ENCODE results near the gene MACF1.

MACF1 gene

GRCh38 chr1:39348278-39348677 is 143.8 kb downstream of the MACF1 start:
- no peak for DNase-seq (ENCODE audit: low read depth in 3 of 3)

DNA sequence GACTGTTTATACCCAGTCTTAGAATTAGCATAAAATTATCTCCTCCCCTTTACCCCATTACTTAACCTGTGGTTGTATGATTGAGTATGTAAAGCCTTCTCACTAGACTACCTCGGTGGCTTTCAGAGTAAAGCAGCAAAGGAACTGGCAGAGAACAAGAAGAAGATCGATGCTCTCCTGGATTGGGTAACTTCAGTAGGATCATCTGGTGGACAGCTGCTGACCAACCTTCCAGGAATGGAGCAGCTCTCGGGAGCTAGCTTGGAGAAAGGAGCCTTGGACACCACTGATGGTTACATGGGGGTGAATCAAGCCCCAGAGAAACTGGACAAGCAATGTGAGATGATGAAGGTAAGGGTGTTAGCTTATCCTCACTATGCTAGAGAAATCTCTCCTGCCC is 148.4 kb downstream of the MACF1 start:
- DNase-seq (ENCODE audit: low read depth in 3 of 3) = no peak

DNA sequence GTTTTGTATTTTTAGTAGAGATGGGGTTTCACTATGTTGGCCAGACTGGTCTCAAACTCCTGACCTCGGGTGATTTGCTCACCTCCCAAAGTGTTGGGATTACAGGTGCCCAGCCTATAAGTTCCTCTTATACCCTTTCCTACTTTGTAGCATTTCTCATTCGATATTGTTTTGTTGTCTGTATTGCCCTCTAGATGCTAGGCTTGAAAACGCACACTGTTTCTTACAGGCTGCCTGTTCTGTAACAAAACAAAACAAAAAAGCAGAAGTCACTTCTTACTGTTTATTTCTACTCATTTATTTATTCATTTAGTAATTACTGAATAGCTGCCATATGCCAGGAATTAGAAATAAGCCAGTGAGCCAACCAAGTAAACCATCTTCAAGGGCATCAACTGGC is 150.1 kb downstream of the MACF1 start:
- DNase-seq (ENCODE audit: low read depth in 3 of 3) = no peak

GRCh38 chr1:39358491-39358890 is 154.0 kb downstream of the MACF1 start:
- no peak for DNase-seq (ENCODE audit: low read depth in 3 of 3)

- no peak for DNase-seq (ENCODE audit: low read depth in 3 of 3)
Measured at GRCh38 chr1:39359028-39359570, 154.6 kb downstream of the MACF1 start.

DNA sequence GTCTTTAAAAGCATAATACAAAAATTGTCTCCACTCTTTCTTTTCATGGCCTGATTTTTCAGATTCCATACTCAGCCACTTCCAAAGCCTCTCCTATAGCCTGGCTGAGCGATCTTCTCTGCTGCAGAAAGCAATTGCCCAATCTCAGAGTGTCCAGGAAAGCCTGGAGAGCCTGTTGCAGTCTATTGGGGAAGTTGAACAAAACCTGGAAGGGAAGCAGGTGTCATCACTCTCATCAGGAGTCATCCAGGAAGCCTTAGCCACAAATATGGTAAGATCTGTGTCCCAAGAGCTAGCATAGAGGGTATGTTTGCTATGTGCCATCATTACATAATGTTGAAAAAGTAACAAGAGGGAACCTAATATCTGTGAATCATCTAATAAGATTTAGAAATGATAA is 156.2 kb downstream of the MACF1 start:
- DNase-seq (ENCODE audit: low read depth in 3 of 3) = no peak

DNA sequence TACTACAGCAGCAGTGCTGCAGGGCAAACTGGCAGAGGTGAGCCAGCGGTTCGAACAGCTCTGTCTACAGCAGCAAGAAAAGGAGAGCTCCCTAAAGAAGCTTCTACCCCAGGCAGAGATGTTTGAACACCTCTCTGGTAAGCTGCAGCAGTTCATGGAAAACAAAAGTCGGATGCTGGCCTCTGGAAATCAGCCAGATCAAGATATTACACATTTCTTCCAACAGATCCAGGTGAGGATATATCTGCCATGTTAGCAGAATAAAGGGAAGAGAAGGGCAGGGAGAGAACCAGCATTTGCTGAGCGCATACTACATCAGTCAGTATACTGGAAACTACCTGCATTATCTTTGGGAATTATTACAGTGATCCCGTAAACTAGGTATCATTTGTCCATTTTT is 157.0 kb downstream of the MACF1 start:
- DNase-seq (ENCODE audit: low read depth in 3 of 3) = no peak

DNA sequence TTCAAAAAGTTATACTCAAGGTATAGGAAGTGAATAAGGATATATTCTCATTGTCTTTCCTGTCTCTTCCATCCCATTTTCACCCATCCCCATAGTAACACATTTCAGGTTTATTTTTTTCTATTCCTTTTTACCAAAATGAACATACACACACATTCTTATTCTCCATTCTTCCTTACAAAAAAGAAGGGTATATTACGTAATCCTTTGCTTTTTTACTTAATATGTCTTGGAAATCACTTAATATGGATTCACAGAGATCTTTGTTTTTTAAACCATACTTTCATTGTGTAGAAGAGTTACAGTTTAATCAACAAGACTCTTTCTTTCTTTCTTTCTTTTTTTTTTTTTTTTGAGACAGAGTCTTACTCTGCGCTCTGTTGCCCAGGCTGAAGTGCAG is 158.8 kb downstream of the MACF1 start:
- no peak for DNase-seq (ENCODE audit: low read depth in 3 of 3)

- no peak for DNase-seq (ENCODE audit: low read depth in 3 of 3)
Measured at GRCh38 chr1:39368045-39368444, 163.6 kb downstream of the MACF1 start.

- no peak for DNase-seq (ENCODE audit: low read depth in 3 of 3)
Measured at GRCh38 chr1:39369565-39369964, 165.1 kb downstream of the MACF1 start.

- no peak for DNase-seq (ENCODE audit: low read depth in 3 of 3)
Measured at GRCh38 chr1:39370602-39371001, 166.1 kb downstream of the MACF1 start.

- no peak for DNase-seq (ENCODE audit: low read depth in 3 of 3)
Measured at GRCh38 chr1:39372105-39372504, 167.6 kb downstream of the MACF1 start.

DNA sequence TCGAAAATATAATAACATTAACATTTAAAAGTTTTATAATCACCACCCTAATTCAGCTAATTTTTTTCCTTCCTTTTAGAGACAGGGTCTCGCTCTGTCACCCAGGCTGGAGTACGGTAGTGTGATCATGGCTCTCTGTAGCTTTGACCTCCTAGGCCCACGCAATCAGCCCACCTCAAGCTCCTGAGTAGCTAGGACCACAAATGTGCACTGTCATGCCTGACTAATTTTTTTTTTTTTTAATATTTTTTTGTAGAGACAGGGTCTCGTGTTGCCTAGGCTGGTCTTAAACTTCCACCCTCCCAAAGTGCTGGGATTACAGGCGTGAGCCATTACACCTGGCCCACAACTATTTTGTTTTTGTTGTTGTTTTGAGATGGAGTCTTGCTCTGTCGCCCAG is 172.2 kb downstream of the MACF1 start:
- DNase-seq (ENCODE audit: low read depth in 3 of 3) = no peak

DNA sequence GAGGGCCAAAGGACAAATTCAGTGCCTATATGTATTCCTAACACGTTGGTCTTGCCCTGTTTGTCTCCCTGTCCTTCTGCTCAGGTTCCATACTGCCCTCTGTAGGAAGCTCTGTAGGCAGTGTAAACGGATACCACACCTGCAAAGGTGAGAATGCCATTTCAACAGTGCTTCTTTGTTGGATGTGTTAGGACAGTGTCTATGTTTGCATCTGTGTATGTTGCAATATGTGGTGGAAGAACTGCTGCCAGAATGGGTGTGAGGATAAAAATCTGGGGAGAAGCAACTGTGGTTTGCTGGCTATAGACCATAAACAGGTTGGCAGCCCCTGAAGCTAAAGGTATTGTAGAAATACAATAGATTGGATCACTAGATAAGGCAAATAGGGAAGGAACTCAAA is 173.9 kb downstream of the MACF1 start:
- DNase-seq (ENCODE audit: low read depth in 3 of 3) = no peak

DNA sequence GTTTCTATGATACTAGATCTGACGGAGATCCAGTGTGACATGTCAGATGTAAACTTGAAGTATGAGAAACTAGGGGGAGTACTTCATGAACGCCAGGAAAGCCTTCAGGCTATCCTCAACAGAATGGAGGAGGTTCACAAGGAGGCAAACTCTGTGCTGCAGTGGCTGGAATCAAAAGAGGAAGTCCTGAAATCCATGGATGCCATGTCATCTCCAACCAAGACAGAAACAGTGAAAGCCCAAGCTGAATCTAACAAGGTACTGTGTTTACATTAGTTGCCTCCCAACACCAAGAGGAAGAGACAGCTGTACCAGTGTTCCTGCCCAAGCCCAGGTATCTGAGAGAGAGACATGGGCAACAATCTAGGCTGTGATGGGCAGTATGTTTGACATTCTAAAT is 174.7 kb downstream of the MACF1 start:
- DNase-seq (ENCODE audit: low read depth in 3 of 3) = no peak

DNA sequence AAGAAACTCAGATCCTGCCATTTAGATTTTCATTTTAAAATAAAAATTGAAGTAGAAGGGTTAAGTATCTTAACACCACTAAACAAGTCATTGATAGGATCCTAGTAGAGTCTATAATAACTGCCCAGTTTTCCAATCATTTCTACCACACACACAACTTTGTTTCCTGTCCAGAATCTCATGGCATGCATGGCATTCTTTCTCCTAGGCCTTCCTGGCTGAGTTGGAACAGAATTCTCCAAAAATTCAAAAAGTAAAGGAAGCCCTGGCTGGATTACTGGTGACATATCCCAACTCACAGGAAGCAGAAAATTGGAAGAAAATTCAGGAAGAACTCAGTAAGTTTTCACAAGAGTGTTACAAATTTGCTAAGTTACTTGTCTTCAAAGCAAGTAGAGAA is 175.5 kb downstream of the MACF1 start:
- DNase-seq (ENCODE audit: low read depth in 3 of 3) = no peak

- DNase-seq (ENCODE audit: low read depth in 3 of 3) = no peak
Measured at GRCh38 chr1:39381839-39382238, 177.3 kb downstream of the MACF1 start.

DNA sequence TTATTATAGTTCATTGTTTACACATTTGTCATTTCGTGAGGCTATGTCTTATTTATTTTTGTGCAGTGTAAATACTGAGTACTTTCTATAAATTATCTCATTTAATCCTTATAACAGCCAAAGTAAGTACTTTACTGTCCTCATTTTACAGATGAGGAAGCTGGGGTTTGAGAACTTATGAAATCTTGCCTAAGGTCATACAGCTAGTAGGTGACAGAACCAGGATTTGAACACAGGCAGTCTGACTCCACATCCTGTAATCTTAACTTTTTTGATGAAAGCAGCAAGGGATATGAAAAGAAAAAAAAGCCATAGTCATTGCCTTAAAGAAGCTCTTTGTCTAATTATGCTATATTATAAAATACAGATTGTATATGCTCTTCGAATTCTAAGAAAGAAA is 179.8 kb downstream of the MACF1 start:
- DNase-seq (ENCODE audit: low read depth in 3 of 3) = no peak

GRCh38 chr1:39385067-39385988 is 180.8 kb downstream of the MACF1 start:
- no peak for DNase-seq (ENCODE audit: low read depth in 3 of 3)

DNA sequence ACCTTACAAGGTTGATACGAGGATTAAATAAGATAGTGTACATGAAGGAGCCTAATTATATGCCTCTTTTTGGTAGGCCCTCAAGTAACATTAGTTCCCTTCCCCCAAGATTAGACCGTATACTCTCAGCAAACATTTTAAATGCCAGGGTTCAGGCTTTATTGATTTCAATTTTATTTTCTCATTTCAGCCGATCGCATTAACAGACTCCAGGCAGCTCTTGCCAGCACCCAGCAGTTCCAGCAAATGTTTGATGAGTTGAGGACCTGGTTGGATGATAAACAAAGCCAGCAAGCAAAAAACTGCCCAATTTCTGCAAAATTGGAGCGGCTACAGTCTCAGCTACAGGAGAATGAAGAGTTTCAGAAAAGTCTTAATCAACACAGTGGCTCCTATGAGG is 182.5 kb downstream of the MACF1 start:
- no peak for DNase-seq (ENCODE audit: low read depth in 3 of 3)

DNA sequence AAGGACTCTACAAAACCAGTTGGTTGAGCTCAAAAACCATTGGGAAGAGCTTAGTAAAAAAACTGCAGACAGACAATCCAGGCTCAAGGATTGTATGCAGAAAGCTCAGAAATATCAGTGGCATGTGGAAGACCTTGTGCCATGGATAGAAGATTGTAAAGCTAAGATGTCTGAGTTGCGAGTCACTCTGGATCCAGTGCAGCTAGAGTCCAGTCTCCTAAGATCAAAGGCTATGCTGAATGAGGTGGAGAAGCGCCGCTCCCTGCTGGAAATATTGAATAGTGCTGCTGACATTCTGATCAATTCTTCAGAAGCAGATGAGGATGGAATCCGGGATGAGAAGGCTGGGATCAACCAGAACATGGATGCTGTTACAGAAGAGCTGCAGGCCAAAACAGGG is 183.0 kb downstream of the MACF1 start:
- no peak for DNase-seq (ENCODE audit: low read depth in 3 of 3)

GRCh38 chr1:39391691-39392679 is 187.5 kb downstream of the MACF1 start:
- no peak for DNase-seq (ENCODE audit: low read depth in 3 of 3)
